ENCODE results near the gene GTPBP2.
"Not testable (repeated sequence)": the region's sequence is repeated elsewhere in the genome, so short reads cannot be mapped to it uniquely, and the experiment has no call there.

GTPBP2 gene, protein sequence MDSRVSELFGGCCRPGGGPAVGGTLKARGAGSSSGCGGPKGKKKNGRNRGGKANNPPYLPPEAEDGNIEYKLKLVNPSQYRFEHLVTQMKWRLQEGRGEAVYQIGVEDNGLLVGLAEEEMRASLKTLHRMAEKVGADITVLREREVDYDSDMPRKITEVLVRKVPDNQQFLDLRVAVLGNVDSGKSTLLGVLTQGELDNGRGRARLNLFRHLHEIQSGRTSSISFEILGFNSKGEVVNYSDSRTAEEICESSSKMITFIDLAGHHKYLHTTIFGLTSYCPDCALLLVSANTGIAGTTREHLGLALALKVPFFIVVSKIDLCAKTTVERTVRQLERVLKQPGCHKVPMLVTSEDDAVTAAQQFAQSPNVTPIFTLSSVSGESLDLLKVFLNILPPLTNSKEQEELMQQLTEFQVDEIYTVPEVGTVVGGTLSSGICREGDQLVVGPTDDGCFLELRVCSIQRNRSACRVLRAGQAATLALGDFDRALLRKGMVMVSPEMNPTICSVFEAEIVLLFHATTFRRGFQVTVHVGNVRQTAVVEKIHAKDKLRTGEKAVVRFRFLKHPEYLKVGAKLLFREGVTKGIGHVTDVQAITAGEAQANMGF

DNA sequence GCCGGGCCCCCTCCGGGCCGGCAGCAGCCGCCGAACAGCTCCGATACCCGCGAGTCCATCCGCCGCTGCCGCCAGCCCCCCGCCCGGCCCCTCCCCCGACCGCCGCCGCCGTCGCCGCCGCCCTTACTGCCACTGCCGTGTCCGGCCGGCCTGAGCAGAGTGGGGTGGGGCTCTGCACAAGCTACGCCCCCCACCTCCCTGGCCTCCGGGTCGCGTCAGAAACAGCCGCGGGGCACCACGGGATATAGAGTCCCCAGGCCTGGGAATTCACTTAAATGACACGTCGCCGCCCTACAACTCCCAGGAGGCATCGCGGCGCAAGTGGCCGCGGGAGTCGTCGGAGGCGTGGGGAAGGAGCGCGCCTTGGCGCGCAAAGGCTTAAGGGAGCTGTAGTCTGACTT, at the start of gene GTPBP2:
Gene GTPBP2, minus strand, starts transcription at position 161 of the 401 bp plus-strand sequence. Its CDS starts 102 bp downstream, at position 59.
- peak; percentile 89 to 96 (median 90) for DNase-seq

DNA sequence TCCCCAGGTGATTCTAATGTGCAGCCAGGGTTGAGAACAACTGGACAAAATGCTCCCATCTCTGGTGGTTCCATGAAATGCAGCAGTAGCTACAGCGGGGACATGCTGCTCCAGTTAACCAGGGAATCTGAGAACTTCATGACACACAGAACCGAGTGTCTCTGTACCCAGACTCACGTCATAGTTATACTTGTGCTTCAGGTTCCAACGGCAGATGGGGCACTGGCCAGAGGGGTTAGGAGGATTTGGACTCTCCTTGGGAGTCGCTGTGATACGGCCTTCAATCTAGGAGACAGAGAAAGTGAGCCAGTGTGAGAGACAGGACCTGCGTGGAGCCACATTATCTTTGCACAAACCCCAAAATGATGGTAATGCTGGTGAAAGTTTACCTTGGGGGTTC, 49.3 kb upstream of the GTPBP2 start:
- no peak for DNase-seq

DNA sequence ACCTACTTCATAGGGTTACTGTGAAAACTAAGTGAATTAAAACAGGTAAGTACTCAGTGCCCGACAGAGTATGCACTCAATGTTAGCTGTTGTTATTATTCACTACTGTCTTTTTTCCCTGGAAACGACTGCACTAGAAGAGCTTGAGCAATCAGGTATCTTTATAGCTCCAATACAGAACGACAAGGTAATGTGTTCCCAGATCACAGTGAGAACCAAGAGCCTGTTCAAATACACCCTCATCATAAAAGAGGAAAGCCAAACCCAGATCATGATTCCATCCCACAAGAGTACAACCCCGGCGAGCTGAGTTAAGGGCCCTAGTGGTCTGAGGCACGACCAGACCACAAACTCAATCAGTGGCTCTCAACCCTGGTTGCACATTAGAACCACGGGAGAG, 48.7 kb upstream of the GTPBP2 start:
- no peak for DNase-seq

DNA sequence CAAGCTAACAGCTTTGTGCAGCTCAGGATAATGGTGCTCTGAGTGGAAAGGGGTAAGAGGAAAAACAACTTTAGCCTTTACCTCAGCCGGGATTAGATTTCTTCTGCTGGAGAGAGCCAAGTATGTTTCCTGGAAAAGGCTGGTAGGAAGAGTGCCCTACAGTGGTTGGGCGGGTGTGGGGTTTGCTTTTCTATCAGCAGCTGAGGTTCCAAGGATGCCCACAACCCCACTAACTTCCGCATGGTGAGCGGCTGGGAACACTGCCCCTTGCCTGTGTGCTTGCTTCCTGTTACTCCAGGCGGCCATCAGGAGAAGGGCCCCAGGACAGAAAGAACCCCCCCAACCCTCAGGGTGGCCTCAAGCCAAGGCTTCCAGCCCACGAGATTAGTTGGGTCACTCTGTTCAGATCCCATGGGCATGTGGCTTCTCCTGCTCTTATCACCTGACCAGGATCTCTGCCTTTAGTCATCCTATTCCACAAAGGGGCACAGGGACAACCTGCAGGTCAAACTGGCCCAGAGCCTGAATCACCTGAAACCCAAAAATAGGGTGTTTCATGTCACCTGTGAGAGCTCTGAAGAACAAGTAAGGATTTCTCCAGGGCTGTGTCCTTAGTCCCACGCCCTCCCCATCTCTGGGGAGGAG, 48.0 kb upstream of the GTPBP2 start:
- DNase-seq = no peak

DNA sequence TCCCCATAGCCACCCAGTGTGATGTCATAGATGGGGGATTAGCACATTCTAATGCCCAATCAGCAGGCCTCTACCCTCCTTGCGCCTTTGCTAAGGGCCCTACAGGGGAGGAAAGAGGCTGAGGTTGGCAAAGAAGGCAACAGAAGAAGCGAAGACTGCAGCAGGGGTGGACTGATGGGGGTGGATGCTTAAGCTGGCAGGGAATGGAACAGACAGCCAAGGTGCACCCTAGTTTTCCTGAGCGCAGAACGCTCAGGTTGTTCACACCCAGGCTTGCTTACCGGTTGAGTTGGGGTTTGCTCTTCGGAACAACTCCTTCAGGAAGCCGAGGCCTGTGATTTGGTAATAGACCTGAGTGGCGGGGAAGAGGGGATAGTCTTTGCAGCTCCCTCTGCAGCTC, 45.9 kb upstream of the GTPBP2 start:
- no peak for DNase-seq

DNA sequence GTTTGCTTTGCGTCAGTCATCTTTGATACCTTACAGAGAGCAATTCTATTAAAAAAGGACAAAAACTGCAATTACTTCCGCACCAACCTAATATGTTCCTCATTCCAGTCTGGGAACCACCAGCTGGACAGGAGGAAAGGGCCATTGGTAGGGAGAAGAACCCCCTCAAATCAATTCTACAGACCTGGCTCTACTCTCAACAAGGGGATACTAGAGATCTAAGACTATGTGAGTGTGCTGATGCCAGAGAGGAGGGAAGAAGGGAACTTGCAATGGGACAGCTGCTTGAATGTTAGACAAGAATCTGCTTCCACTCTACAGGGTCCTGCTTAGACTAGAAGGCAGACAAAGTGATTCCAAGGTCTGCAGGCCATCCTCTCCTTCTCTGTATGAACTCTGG, 45.2 kb upstream of the GTPBP2 start:
- DNase-seq = no peak

DNA sequence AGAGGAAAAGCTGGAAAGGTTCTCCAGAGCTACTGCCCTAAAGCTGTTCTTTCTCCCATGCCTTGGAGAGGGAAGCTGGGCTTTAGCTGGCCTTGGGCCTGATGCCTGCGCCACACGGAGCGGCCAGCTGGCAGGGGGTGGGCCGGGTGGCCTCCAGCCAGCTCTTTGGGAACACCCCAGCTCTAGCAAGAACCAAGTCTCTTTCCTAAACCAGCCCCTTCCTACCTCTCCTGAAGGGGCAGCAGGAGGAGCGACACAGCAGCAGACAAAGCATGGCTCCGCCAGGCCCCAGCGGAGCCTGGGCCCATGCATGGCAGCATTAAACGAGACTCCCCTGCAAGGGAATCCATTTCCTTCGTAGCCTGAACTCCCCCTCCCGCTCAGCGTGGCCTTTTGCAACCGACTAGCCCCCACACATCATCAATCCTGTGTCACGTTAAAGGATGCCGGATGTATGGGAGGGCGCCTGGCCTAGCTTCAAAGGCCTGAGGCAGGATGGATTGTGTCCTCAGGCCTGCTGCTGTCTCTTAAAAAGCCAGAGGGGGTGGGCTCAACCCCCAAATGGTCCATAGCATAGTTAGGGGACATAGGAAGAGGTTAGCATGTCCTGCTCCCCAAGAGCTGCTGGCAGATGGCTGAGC, 44.5 kb upstream of the GTPBP2 start:
- no peak for DNase-seq

DNA sequence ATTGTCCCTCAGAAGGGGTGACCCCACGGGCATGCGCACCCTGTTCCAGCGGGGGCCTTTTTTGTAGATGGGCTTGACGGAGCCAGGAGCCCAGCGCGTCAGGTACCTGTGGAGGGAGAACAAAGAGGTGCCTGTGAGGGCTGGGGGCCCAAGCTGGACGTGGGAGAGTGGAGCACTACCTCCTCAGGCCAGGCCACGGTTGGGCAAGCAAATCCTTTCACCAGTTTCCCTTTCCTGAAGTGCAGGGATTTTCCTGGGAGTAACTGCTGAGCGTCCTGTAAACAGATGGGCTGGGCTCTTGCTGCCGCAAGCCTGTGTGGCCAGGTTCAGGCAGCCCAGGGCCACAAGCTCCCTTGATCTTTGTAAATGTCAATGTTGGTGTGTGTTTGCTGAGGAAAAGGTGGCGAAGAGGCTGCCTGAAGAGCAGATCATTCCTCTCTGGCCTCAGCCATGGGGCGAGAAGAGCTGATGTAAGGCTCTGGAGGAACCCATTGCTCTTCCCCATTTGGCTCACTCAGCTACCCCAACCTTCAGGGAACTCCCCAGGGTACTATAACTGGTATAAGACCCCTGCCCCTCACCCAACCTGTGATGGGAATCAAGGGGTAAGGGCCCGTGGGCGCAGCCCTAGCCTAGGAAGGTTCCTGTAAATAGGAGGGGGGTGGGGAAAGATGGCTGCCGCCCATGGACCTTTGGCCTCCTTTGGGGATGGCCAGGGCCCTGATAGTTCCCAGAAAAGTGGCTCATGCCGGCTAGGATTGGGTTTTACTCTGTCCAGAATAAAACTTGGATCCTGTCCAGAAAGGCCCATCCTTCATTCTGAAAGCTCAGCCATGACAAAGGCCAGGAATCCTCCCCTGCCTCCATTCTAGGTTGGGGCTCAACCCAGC, 43.0 kb upstream of the GTPBP2 start:
- no peak for DNase-seq

DNA sequence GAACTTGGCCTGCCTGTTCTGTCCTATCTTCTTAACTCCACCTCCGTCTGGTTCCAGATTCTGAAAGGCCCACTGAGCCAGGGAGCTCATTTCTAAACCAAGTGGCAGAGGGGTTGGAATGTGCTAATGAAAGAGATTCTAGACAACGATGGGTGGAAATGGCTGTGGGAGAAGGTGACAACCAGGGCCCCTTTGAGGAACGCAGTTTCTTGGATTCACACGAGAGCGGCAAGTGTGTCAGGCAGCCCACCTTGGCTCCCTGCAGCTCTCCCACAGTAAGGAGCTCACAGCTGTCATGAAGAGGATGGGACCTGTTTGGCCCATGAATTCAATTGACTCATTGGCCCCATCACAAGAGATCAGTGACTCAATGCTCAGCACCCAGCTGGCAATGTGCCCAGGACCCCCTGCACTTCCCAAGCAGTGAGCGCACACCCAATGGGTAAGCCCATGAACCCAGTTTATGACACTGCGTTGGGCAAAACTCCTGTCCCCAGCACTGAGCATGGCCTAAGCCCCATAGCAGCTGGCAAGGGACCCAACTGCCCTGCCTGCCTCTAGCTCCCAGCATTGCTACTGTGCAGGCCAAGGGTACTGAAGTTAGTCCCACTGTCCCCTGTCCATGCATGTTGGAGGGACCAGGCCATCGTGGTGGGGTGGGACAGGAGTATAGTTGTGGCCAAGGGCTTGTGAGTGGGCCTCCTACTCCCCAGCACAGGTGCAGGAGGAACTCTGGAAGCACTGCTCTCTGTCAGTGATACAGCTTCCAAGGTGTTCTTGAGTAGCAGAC, 42.1 kb upstream of the GTPBP2 start:
- DNase-seq = no peak

DNA sequence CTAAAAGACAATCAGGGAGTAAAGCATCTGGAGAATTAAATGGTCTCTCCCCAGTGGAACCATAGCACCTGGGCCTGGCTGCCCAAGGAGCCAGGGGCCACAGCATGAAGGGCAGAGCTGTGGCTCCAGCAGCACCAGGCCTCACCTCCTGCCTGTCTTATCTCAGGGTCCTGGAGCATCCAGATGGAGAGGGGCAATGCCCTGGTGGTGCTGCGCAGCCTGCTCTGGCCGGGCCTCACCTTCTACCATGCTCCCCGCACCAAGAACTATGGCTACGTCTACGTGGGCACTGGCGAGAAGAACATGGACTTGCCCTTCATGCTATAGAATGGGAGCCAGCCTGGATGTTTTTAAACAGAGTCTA, 41.5 kb upstream of the GTPBP2 start:
- no peak for DNase-seq

DNA sequence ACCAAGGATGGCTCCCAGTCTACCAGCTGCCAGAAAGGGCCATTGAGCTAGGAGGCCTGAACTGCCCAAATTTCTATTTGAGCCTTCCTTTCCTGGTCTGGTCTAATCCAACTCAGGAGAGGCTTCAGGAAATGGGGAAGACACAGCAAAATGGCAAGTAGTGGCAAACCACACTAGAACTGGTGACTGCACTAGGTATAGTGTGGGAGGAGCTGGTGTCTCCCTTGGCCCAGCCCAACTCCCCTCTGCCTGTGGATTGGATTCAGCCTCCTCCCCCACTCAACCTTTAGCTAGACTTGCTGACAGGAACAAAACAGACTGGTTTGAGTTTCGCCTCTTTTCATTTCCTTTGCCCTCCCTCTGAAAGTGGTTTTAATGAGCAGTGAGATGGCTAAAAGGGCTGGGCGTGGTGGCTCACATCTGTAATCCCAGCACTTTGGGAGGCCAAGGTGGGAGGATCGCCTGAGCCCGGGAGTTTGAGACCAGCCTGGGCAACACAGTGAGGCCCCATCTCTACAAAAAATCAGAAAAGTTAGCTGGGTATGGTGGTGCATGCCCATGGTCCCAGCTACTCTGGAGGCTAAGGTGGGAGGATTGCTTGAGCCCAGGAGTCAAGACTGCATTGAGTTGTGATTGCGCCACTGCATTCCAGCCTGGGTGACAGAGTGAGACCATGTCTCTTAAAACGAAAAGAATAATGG, 41.0 kb upstream of the GTPBP2 start:
- DNase-seq = no peak

DNA sequence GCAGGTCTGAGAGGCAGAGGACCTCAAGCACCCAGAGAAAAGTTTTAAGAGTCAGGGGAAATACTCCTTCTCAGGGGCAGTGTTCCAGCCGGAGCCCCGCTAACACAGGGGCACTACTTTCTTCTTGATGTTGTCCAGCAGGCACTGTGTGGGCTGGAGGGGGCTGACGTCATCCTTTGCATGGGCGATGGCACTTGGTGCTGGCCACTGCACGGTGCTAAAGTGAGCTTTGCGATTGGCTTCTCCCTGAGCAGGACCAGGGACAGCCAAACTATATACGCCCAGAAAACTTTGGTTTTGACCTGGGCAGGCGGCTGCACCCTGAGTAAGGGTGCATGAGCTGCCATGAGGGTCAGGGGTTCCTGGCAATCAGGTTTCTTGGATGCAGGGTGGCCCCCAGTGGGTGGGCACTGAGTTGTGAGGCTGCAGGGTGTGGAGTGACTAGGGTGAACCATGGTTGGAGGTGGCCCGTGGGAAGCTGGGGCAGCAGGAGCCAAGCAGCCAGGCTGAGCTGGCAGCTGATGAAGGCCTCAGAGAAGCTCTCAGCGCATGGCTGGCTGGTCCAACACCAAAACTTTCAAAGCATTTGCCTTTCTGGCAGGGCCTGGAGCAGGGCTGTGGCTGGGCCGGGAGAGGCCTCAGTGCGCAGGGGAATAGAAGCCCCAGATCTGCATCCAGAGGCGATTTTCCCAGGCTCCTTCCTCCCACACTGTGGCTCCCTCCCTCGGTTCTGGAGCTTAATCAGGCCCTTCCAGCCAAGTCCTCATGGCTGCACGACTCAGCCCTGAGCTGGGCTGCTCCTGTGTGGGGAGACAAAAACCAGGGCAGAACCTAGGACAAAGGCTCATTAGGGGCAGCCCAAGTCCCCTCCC, 40.2 kb upstream of the GTPBP2 start:
- no peak for DNase-seq

DNA sequence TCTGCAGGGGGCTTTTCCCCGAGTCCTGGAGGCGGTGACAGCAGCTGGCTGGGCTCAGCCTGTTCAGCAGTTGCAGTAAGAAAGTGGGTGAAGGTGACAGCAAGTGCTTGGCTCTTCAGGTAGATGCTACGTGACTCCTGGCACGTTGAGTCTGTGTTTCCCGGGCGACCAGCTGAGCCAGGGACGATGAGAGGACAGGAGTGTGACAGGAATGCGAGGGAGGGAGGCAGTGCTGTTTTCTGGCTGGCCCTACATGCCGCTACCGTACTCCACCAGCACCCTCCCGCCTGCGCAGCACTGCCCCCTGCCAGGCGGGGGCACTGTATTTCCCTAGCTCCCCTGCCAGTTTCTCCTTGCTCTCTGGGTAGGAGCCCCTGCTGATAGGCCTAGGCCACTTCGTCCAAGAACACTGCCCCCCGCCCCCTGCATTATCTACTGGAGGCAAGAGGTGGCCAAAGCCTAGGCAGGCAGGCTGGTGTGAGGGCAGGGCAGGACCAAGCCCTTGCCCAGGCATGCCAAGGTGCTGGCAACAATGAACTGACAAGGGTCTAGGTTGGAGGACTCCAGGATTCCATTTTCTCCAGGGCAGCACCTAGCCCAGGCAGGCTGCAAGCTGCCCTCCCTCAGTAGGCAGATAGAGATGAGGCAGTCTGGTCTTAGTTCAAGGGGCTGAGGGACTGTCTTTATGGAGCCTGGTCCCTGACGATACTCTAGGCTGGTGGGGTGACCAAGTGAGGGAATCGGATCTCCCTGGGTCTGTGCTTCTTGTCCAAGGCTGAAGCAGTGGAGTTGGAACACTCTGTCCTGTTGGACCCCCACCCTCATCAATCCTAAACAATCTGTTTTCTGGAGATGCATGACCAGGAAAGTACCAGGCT, 39.3 kb upstream of the GTPBP2 start:
- peak; percentile 7 to 29 (median 20) for DNase-seq

DNA sequence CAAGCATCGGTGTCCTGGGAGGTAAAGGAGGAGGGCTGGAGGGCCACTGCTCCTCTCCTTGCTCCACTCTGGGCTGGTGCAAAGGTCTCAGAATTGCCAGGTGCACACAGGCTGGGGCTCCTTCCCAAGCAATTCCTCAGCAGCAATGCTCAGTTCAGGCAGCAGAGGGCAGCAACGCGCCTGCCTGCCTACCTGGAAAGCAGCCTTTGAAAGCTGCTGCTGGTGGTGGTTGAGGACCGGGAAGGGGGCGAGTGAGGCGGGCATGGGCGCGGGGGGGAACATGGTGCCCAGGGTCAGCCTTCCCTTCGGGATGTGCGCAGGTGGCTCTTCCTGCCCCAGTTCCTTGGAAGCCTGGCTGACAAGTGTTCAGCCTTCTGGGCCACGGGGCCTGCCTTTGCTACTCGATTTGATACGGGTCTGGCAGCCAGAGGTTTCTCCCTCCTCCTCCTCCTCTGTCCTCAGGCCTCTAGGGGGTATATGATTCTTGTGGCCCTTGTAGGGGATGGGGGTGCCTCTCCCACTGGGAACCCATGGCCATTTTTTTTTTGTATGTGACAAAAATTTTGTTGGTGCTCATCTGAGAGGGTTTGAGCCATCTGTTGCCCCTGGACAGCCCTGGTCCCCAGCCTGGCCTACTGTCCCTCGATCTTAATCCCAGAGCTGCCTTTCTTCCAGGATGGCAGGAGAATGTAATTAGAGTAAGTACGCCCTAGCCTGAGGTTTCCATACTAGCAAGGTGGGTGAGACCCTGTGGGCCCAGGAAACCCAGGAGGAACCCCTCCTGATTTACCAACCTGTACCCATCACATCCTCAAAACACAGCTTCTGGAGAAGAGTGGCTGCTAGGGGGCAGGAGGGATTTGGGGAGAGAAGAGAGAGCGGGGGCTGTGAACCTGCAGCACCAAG, 38.4 kb upstream of the GTPBP2 start:
- DNase-seq = peak; percentile 51 to 84 (median 75)

DNA sequence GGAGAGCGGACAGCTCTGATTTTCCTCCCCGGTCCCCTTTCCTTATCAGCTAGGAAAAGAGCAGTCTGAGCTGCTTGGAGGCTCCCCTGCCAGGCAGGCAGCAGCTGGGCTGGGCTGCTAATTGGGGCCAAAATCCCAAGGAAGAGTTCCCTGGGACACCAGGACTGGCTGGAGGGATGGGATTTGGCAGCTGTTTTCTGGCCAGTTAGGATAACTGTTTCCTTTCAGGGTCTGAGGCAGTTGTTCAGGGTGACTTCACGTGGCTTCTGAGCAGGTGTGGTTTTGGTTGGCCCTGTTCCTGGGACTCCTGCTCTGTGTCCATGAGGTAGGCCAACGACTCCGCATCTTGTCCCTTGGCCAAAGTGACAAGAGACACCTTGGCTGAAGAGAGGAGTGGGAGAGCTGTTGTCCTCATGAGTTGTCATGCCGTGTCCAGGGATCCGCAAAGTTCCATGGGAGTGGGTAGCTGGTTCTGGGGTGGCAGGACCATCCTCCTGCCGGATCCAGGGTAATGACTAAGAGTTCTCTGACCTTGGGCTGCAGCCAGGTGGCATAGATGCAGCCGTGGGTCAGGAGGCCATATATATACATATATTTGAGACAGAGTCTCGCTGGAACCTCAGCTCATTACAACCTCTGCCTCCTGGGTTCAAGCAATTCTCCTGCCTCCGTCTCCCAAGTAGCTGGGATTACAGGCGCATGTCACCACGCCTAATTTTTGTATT, 37.3 kb upstream of the GTPBP2 start:
- no peak for DNase-seq

DNA sequence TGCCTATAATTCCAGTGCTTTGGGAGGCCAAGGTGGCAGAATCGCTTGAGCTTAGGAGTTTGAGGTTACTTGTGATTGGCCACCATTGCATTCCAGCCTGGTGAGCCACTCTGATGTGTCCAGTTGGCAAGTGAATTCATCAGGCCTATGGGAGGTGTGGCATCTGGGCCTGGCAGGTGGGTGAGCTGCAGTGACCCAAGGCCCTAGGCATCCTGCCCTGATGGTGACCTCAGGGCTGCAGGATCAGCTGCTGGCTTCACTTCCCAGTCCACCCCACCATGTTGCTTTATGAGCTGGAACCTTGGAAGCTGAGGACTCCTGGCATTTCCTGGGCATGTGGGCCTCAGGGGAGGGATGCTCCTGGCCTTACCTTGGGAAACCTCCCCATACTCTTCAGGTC, 36.3 kb upstream of the GTPBP2 start:
- no peak for DNase-seq

DNA sequence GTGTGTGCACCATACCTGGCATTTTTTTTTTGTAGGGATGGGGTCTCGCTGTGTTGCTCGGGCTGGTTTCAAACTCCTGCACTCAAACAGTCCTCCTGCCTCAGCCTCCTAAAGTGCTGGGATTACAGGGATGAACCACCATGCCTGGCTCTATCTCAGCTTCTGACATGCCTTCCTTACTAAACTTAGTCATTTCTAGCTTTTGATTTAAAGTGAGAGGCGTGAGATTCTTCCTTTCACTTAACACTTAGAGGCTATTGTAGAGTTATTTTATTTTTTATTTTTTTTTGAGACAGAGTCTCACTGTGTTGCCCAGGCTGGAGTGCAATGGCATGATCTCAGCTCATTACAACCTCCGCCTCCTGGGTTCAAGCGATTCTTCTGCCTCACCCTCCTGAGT, 33.9 kb upstream of the GTPBP2 start:
- not testable (repeated sequence) for DNase-seq

All from stimulated activated naive CD4-positive, alpha-beta T cell (primary cell).